Caco-2 (cell line): ENCODE results near the gene RAB39A. TPM values are rescaled to one million over a fixed set of nuclear protein-coding genes. Genes with fewer than 3 reads are reported as not detected.

Experiments used
- BruUV-seq: library from RNA; stranded (reverse); fragments of 400-500 nt; replicated peaks from 2 replicates; lab custom pipeline; 2021; lab: Mats Ljungman, UMichigan
- CTCF ChIA-PET: fragments of 300-600 bp; sonication (Branson Sonifier 250); formaldehyde crosslinking; loops from one replicate; lab custom pipeline; 2022; ENCODE audit warnings: antibody characterized with exemption; lab: Charles Lee
- POLR2A ChIA-PET: fragments of 300-600 bp; sonication (Branson Sonifier 250); formaldehyde crosslinking; loops from one replicate; lab custom pipeline; 2022; ENCODE audit warnings: antibody characterized with exemption; lab: Charles Lee
- DNase-seq, 2 experiments: peaks; one replicate each; pipeline versions ENCODE4 v3.0.0 to v3.0.0-alpha.2; 2020 to 2022
- H3K27me3 ChIP-seq: replicated peaks from 2 replicates; pipeline ENCODE4 v1.6.0; 2011; ENCODE audit warnings: low read length; ENCODE audit not compliant: control insufficient read depth, insufficient read depth
- H3K36me3 ChIP-seq: 2 replicates; pipeline ENCODE4 v1.5.1; 2011; ENCODE audit warnings: low read length; ENCODE audit not compliant: control insufficient read depth, insufficient read depth
- H3K4me1 ChIP-seq: fragments of 250-450 bp; sonication (Bioruptor Pico); 2 replicates; pipeline ENCODE4 v1.5.1; 2020; ENCODE audit warnings: mild to moderate bottlenecking
- H3K4me3 ChIP-seq: 2 replicates; pipeline ENCODE4 v1.5.1; 2011; ENCODE audit warnings: low read depth, mild to moderate bottlenecking, control low read depth, low read length
- H3K9me3 ChIP-seq: fragments of 250-450 bp; sonication (Bioruptor Pico); 2 replicates; pipeline ENCODE4 v1.5.1; 2020; ENCODE audit warnings: mild to moderate bottlenecking, moderate library complexity
- H3K27ac Mint-ChIP-seq: one replicate; pipeline ENCODE4 v1.8.0; 2022; ENCODE audit warnings: mixed read lengths; ENCODE audit not compliant: unreplicated experiment
- H3K27me3 Mint-ChIP-seq: one replicate; pipeline ENCODE4 v1.8.0; 2022; ENCODE audit warnings: mixed read lengths; ENCODE audit not compliant: insufficient read depth, unreplicated experiment
- H3K36me3 Mint-ChIP-seq: one replicate; pipeline ENCODE4 v1.8.0; 2022; ENCODE audit warnings: mild to moderate bottlenecking, mixed read lengths; ENCODE audit not compliant: insufficient read depth, unreplicated experiment
- H3K4me1 Mint-ChIP-seq: one replicate; pipeline ENCODE4 v1.8.0; 2022; ENCODE audit warnings: low read depth, mixed read lengths; ENCODE audit not compliant: unreplicated experiment
- H3K4me3 Mint-ChIP-seq: one replicate; pipeline ENCODE4 v1.8.0; 2022; ENCODE audit warnings: mild to moderate bottlenecking, moderate library complexity, mixed read lengths; ENCODE audit not compliant: unreplicated experiment
- H3K9me3 Mint-ChIP-seq: one replicate; pipeline ENCODE4 v1.8.0; 2022; ENCODE audit warnings: mixed read lengths; ENCODE audit not compliant: unreplicated experiment
- CTCF ChIP-seq, 2 experiments: fragments of 200-600 bp in 1 of 2; IDR thresholded peaks; 1 replicate in 1 of 2; 2 replicates in 1 of 2; pipeline versions ENCODE4 v1.5.1 to v1.8.0; 2011 to 2022; ENCODE audit warnings: antibody characterized with exemption in 1 of 2, control low read depth in 1 of 2, inconsistent platforms in 1 of 2, low read depth in 1 of 2, low read length in 1 of 2, mild to moderate bottlenecking in 1 of 2, moderate library complexity in 1 of 2; ENCODE audit not compliant: insufficient read depth in 1 of 2, severe bottlenecking in 1 of 2, unreplicated experiment in 1 of 2
- intact Hi-C: fragments of 100-400 bp; cut with micrococcal nuclease; formaldehyde crosslinking; loops from one replicate; pipeline ENCODE4 v1.10.0; 2022; ENCODE audit not compliant: unreplicated experiment
- total RNA-seq: library from RNA; stranded (reverse); gene quantifications from 2 replicates; pipeline ENCODE4 v1.2.3, GENCODE V29; 2022

Gene RAB39A
- total RNA-seq, 1 experiment from 2014 or later: 0.16 TPM

DNA sequence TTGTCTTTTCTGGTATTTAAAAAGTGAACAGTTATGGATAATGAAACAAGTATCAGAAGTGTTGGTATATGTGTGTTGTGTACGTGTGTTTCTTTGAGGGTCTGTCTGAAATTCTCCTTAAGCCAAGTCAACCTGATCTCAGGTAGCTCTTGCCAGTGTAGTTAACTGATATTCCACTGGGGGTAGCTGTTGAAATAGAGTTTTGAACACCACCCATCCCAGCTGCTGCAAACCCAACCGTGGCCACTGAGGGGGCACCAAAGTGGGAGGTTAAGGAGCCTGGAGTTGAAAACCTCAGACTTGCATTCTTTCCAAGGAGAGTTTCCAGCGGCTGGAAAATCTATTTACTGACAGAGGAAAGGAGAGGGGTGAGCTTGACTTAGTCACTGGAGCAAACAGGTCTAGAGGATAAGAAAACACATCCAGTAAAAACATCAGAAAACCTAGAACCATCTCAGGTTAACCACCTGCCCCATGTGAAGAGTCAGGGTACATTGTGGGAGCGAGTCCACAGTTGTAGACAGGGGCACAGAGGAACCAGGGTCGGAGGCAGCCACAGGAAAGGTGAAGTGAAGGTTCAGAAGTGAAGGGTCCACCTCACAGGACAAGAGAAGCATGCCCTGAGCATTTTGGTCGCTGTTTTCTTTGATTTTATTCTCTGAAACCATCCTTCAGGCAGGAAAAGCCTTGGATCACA is 71.7 kb downstream of the RAB39A start:
- BruUV-seq: no TSS peak
- ChIA-PET CTCF (interaction anchor here (0.6 to 1.6 kb wide), 8 partner anchors 10 to 656 kb away, joined by 4 to 26 read pairs (median 5); partner anchors contain the start of genes ATM, CUL5 and NPAT), POLR2A (interaction anchor here (0.5 to 1.1 kb wide), 2 partner anchors 9 to 163 kb away, joined by 5 to 8 read pairs; partner anchors contain the start of gene CUL5)
- Histone ChIP-seq H3K36me3 (no peaks in the 10 kb centered on the region), H3K4me1 (0 out of 2 replicates have a peak, but pooled peaks cover 3% of the 10 kb centered on the region), H3K27me3 (peaks cover 1% of the 10 kb centered on the region; the same call in 1 of the 2 replicates), H3K9me3 (no peaks in the 10 kb centered on the region), H3K4me3 (no peak overlapping the region)
- Mint-ChIP-seq H3K36me3 (no peaks in the 10 kb centered on the region), H3K4me3 (no peak overlapping the region), H3K27me3 (peaks cover 10% of the 10 kb centered on the region), H3K9me3 (no peaks in the 10 kb centered on the region), H3K4me1 (peaks cover 6% of the 10 kb centered on the region), H3K27ac (no peak overlapping the region)
- TF ChIP-seq CTCF (IDR thresholded peaks at IDR 0.05; ENCODE audit: insufficient read depth in 1 of 2, low read depth in 1 of 2, low read length in 1 of 2, severe bottlenecking in 1 of 2, unreplicated experiment in 1 of 2): peak; percentile 84 to 93
- intact Hi-C loops: loop anchor here (2.0 to 10.0 kb wide), 2 partner anchors 315 to 655 kb away; no protein-coding TSS in a partner anchor
- peak; percentile 81 to 85 for DNase-seq

DNA sequence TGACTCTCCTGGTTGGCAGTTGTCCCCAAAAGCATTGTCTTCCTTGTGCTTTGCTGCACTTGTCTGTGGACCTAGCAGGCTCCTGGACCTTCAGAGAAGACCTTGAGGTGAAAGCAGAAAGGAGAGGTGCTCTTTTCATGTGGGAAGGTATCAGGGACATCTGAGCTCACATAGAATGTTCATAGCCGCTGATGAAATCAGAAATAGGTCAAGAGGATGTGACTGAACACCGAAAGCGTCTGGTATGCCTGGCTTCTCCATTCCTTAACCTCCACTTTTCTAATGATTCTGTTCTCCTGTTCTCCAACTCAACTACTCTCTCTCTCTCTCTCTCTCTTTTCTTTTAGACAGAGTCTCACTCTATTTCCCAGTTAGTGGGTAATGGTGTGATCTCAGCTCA is 74.2 kb downstream of the RAB39A start:
- no peak overlapping the region for H3K27ac Mint-ChIP-seq
- H3K4me3 Mint-ChIP-seq: no peak overlapping the region
- Histone ChIP-seq H3K36me3 (no peaks in the 10 kb centered on the region), H3K9me3 (no peaks in the 10 kb centered on the region), H3K27me3 (peaks cover 1% of the 10 kb centered on the region; the same call in 1 of the 2 replicates), H3K4me3 (no peak overlapping the region), H3K4me1 (no peaks in the 10 kb centered on the region)
- H3K4me1 Mint-ChIP-seq: peaks cover 6% of the 10 kb centered on the region
- DNase-seq: no peak
- no peaks in the 10 kb centered on the region for H3K36me3 Mint-ChIP-seq
- peaks cover 10% of the 10 kb centered on the region for H3K27me3 Mint-ChIP-seq
- TF ChIP-seq CTCF (IDR thresholded peaks at IDR 0.05; ENCODE audit: insufficient read depth in 1 of 2, low read depth in 1 of 2, low read length in 1 of 2, severe bottlenecking in 1 of 2, unreplicated experiment in 1 of 2): no peak
- intact Hi-C loops: loop anchor here (10.0 kb wide), 1 partner anchor 312 kb away; no protein-coding TSS in a partner anchor
- ChIA-PET POLR2A (no interaction called here), CTCF (interaction anchor here (0.6 kb wide), 1 partner anchor 59 kb away, joined by 5 read pairs; no protein-coding TSS in a partner anchor)
- no peaks in the 10 kb centered on the region for H3K9me3 Mint-ChIP-seq
- no TSS peak for BruUV-seq

- H3K9me3 Mint-ChIP-seq: no peaks in the 10 kb centered on the region
- no peaks in the 10 kb centered on the region for H3K9me3 ChIP-seq
- no peak overlapping the region for H3K27ac Mint-ChIP-seq
- H3K27me3 ChIP-seq: peaks cover 1% of the 10 kb centered on the region; the same call in 1 of the 2 replicates
- no TSS peak for BruUV-seq
- intact Hi-C loops: loop anchor here (10.0 kb wide), 1 partner anchor 311 kb away; no protein-coding TSS in a partner anchor
- H3K4me1 ChIP-seq: no peaks in the 10 kb centered on the region
- peaks cover 6% of the 10 kb centered on the region for H3K4me1 Mint-ChIP-seq
- CTCF ChIA-PET: no interaction called here
- no peaks in the 10 kb centered on the region for H3K36me3 ChIP-seq
- H3K4me3 Mint-ChIP-seq: no peak overlapping the region
- no peak for DNase-seq
- no peak overlapping the region for H3K4me3 ChIP-seq
- POLR2A ChIA-PET: no interaction called here
- H3K36me3 Mint-ChIP-seq: peaks cover 3% of the 10 kb centered on the region
- TF ChIP-seq CTCF (IDR thresholded peaks at IDR 0.05; ENCODE audit: insufficient read depth in 1 of 2, low read depth in 1 of 2, low read length in 1 of 2, severe bottlenecking in 1 of 2, unreplicated experiment in 1 of 2): no peak
- peaks cover 10% of the 10 kb centered on the region for H3K27me3 Mint-ChIP-seq
Observed at GRCh38 chr11:108003623-108004022, 75.4 kb downstream of the RAB39A start.
